Breast epithelium (tissue), 4 donors: ENCODE data around the gene ROR1. TPM values are rescaled to one million over a fixed set of nuclear protein-coding genes. Genes with fewer than 3 reads are reported as not detected.

Source experiments
- DNase-seq, 2 donors: peaks; one replicate each; pipeline ENCODE4 v3.0.0-alpha.2; 2019; ENCODE audit warnings: low spot score in 2 of 2
- H3K27ac ChIP-seq, 2 donors: fragments of 200-600 bp; sonication (generic) in 1 of 2; one replicate each; pipeline ENCODE4 v1.5.1; 2016 to 2019; ENCODE audit warnings: mild to moderate bottlenecking in 1 of 2
- H3K27me3 ChIP-seq, 2 donors: fragments of 200-600 bp; sonication (generic) in 1 of 2; one replicate each; pipeline versions ENCODE4 v1.5.1 to v1.6.0; 2017 to 2019; ENCODE audit warnings: control low read depth in 1 of 2, mild to moderate bottlenecking in 1 of 2
- H3K36me3 ChIP-seq: fragments of 200-600 bp; one replicate; pipeline ENCODE4 v1.5.1; 2019
- H3K4me1 ChIP-seq, 2 donors: fragments of 200-600 bp; sonication (generic); one replicate each; pipeline ENCODE4 v1.5.1; 2016 to 2019; ENCODE audit warnings: control low read depth in 1 of 2
- H3K4me3 ChIP-seq, 3 donors: fragments of 200-600 bp; sonication (generic); 1 replicate in 2 of 3; 2 replicates in 1 of 3; pipeline ENCODE4 v1.5.1; 2016 to 2019; ENCODE audit warnings: mild to moderate bottlenecking in 3 of 3, moderate library complexity in 2 of 3
- H3K9me3 ChIP-seq, 2 donors: fragments of 200-600 bp; sonication (generic) in 1 of 2; one replicate each; pipeline ENCODE4 v1.5.1; 2016 to 2019; ENCODE audit warnings: control low read depth in 1 of 2
- POLR2A ChIP-seq: fragments of 450-650 bp; IDR thresholded peaks from one replicate; pipeline ENCODE4 v1.6.1; 2016; ENCODE audit warnings: antibody characterized with exemption, mild to moderate bottlenecking, moderate library complexity
- POLR2AphosphoS5 ChIP-seq, 3 donors: sonication (generic); formaldehyde crosslinking; IDR thresholded peaks; one replicate each; pipeline ENCODE4 v1.6.1; 2017; ENCODE audit warnings: antibody characterized with exemption in 3 of 3
- intact Hi-C: fragments of 100-400 bp; cut with DNase I; formaldehyde crosslinking; loops from one replicate; pipeline ENCODE4 v1.15.1; 2023; ENCODE audit warnings: low total_unique reads
- total RNA-seq, 3 donors: library from RNA; depleted of rRNA; stranded (reverse); fragments of >200 nt; gene quantifications; one replicate each; pipeline ENCODE4 v1.1.0, GENCODE V29; 2016
- TF ChIP-seq, protein P1 (sequence below), 3 donors: fragments of 450-650 bp; IDR thresholded peaks; one replicate each; pipeline ENCODE4 v1.5.1; 2016 to 2017; ENCODE audit warnings: antibody characterized with exemption in 3 of 3, mild to moderate bottlenecking in 3 of 3, moderate library complexity in 3 of 3

The ROR1 gene
- total RNA-seq, 3 donors from 2014 or later, result 5.9 to 11.6 (median 7.7) TPM

DNA sequence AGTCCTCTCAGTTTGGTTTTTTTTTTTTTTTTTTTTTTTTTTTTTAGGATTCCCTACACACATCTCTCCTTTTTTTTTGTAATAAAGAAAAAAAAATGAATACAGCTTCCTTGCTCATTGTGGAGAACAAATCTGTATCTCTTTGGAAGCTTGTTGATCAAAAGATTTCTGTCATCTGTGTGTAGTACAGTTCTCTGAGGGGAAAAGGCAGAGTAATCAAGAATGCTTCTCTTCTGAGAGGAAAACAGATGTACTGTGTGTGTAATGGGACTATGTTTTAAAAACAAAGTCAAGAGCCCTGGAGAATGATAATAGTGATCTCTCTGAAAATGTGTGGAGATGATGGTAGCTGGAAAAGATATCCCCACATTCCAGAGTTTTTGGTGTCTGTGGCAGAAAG, 16.5 kb upstream of the ROR1 start:
- Histone ChIP-seq H3K4me3 (no peak overlapping the region), H3K9me3 (no peaks in the 10 kb centered on the region), H3K27me3 (no peaks in the 10 kb centered on the region), H3K27ac (no peak overlapping the region), H3K36me3 (no peaks in the 10 kb centered on the region), H3K4me1 (no peaks in the 10 kb centered on the region)
- TF ChIP-seq, protein P1, sequence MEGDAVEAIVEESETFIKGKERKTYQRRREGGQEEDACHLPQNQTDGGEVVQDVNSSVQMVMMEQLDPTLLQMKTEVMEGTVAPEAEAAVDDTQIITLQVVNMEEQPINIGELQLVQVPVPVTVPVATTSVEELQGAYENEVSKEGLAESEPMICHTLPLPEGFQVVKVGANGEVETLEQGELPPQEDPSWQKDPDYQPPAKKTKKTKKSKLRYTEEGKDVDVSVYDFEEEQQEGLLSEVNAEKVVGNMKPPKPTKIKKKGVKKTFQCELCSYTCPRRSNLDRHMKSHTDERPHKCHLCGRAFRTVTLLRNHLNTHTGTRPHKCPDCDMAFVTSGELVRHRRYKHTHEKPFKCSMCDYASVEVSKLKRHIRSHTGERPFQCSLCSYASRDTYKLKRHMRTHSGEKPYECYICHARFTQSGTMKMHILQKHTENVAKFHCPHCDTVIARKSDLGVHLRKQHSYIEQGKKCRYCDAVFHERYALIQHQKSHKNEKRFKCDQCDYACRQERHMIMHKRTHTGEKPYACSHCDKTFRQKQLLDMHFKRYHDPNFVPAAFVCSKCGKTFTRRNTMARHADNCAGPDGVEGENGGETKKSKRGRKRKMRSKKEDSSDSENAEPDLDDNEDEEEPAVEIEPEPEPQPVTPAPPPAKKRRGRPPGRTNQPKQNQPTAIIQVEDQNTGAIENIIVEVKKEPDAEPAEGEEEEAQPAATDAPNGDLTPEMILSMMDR (IDR thresholded peaks at IDR 0.05), result no peak
- no peak for TF ChIP-seq POLR2AphosphoS5 (IDR thresholded peaks at IDR 0.05)
- intact Hi-C loops, result no loop called here
- no peak for DNase-seq

DNA sequence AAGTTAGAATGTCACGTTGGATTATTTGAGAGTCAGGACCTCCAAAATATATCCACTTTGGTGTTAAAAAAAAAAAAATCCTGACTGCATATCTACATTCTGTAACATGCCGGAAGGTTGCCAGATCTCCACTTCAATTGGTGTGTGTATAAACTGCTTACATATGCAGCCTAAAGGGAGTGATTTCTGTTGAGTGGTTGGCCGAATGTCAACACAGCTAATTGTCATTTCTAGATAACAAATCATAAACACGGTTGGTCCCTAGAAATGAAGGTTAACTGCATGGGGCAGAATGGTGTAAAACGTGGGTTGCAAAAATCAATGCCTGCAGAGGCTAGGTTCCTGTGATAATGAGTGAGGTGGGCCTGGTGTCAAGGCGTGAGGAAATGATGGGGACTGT, 15.0 kb upstream of the ROR1 start:
- no peaks in the 10 kb centered on the region for H3K4me1 ChIP-seq
- no peaks in the 10 kb centered on the region for H3K27me3 ChIP-seq
- DNase-seq, result no peak
- no peak overlapping the region for H3K27ac ChIP-seq
- no peaks in the 10 kb centered on the region for H3K36me3 ChIP-seq
- TF ChIP-seq POLR2AphosphoS5 (IDR thresholded peaks at IDR 0.05) (no peak), POLR2A (no peak)
- TF ChIP-seq, protein P1 (IDR thresholded peaks at IDR 0.05), result no peak
- no peaks in the 10 kb centered on the region for H3K9me3 ChIP-seq
- intact Hi-C loops, result no loop called here
- H3K4me3 ChIP-seq, result no peak overlapping the region

DNA sequence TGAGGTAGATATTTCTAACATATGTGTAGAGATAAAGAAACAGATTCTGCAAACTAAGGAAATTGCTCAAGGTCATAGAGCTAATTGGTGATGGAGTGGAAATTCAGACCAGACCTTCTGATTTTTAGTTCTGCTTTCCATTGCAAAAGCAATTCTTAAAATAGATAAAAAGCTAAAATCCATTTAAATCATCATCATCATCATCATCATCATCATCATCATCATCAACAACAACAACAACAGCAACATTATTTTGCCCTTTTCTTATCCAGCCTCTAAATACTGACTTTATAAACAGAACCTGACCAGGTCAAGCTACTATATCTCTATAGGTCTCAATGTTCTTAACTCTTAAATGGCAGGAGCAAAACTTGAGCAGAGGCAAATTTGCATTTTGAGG, 14.0 kb upstream of the ROR1 start:
- no peaks in the 10 kb centered on the region for H3K36me3 ChIP-seq
- no peak overlapping the region for H3K27ac ChIP-seq
- H3K27me3 ChIP-seq, result no peaks in the 10 kb centered on the region
- no peaks in the 10 kb centered on the region for H3K4me1 ChIP-seq
- no peak overlapping the region for H3K4me3 ChIP-seq
- TF ChIP-seq, protein P1 (IDR thresholded peaks at IDR 0.05), result no peak
- TF ChIP-seq POLR2AphosphoS5 (IDR thresholded peaks at IDR 0.05), result no peak
- TF ChIP-seq POLR2A, result no peak
- intact Hi-C loops, result no loop called here
- no peaks in the 10 kb centered on the region for H3K9me3 ChIP-seq
- DNase-seq, result no peak

DNA sequence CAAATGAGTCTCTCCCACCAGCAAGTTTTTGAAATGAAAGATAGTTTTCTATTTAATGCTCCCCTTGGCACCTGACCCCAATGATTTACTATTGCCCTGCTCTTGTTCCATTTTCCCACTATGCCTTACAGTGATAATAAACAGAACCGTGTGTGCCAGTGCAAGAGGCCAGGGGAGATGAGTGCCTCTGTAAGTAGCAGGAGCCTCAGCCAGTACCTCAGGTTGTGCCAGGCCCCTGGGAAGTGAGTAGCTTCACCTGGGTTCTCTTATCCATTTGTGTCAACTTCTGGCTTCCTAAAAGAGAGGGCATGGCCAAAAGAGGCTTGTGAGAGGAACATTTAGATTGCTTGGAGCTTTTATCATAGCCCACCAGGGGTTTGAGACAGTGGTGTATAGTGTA, 3.4 kb upstream of the ROR1 start:
- no peak for DNase-seq
- no peaks in the 10 kb centered on the region for H3K36me3 ChIP-seq
- no peak overlapping the region for H3K27ac ChIP-seq
- no peaks in the 10 kb centered on the region for H3K27me3 ChIP-seq
- H3K4me1 ChIP-seq, result no peaks in the 10 kb centered on the region
- intact Hi-C loops, result no loop called here
- TF ChIP-seq POLR2A (no peak), POLR2AphosphoS5 (IDR thresholded peaks at IDR 0.05) (no peak)
- TF ChIP-seq, protein P1 (IDR thresholded peaks at IDR 0.05), result no peak
- no peaks in the 10 kb centered on the region for H3K9me3 ChIP-seq
- no peak overlapping the region for H3K4me3 ChIP-seq

DNA sequence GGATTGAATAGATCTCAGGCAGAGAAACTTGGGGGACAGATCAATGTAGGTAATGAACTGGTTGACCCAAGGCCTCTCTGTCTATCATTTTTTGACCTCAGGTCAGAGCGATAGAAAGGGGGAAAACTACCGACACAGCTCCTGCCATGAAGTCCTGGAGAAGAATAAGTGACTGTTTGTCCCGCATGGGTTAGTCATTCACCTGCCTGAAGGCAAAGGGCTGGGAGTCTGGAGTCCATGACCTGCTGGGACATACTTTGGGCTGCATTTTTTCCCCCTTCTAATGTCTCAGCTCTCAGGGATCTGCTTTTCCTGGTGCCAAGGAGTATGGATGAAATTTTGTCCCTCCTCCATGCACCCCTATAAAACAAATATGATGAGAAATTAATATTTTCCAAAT, 1.6 kb upstream of the ROR1 start:
- Histone ChIP-seq H3K27ac (no peak overlapping the region), H3K4me3 (no peak overlapping the region), H3K9me3 (no peaks in the 10 kb centered on the region), H3K4me1 (no peaks in the 10 kb centered on the region), H3K36me3 (no peaks in the 10 kb centered on the region), H3K27me3 (no peaks in the 10 kb centered on the region)
- intact Hi-C loops, result no loop called here
- TF ChIP-seq, protein P1 (IDR thresholded peaks at IDR 0.05), result no peak
- TF ChIP-seq POLR2A (no peak), POLR2AphosphoS5 (IDR thresholded peaks at IDR 0.05) (no peak)
- no peak for DNase-seq
